HAP-1 (cell line): ENCODE data around the gene UVSSA.
A peak's percentile ranks its signal among the peaks of the same experiment; 100 is the strongest.
"Not testable (repeated sequence)": the region's sequence is repeated elsewhere in the genome, so short reads cannot be mapped to it uniquely, and the experiment has no call there.

Experiments used
- DNase-seq, 2 experiments: peaks; one replicate each; pipeline ENCODE4 v3.0.0-alpha.2; 2016 to 2020; ENCODE audit warnings: low spot score in 2 of 2
- H3K27me3 ChIP-seq: fragments of 250-450 bp; sonication (Bioruptor Pico); 2 replicates; pipeline ENCODE4 v1.5.1; 2020; ENCODE audit warnings: low read depth, mild to moderate bottlenecking, moderate library complexity
- H3K36me3 ChIP-seq: fragments of 250-450 bp; sonication (Bioruptor Pico); replicated peaks from 2 replicates; pipeline ENCODE4 v1.5.1; 2020; ENCODE audit warnings: mild to moderate bottlenecking
- H3K4me1 ChIP-seq: fragments of 250-450 bp; sonication (Bioruptor Pico); 2 replicates; pipeline ENCODE4 v1.5.1; 2020; ENCODE audit warnings: mild to moderate bottlenecking
- H3K4me3 ChIP-seq: fragments of 250-450 bp; sonication (Bioruptor Pico); 2 replicates; pipeline ENCODE4 v1.5.1; 2020; ENCODE audit warnings: mild to moderate bottlenecking, moderate library complexity
- H3K9me3 ChIP-seq: fragments of 250-450 bp; sonication (Bioruptor Pico); 2 replicates; pipeline ENCODE4 v1.5.1; 2020; ENCODE audit warnings: mild to moderate bottlenecking, moderate library complexity
- in situ Hi-C: fragments of 300-500 bp; cut with MboI; formaldehyde crosslinking; loops from 3 replicates; pipeline ENCODE4 v1.14.3; 2020; ENCODE audit warnings: low sequenced_read_pairs, inconsistent platforms, mixed read lengths

Gene UVSSA

DNA sequence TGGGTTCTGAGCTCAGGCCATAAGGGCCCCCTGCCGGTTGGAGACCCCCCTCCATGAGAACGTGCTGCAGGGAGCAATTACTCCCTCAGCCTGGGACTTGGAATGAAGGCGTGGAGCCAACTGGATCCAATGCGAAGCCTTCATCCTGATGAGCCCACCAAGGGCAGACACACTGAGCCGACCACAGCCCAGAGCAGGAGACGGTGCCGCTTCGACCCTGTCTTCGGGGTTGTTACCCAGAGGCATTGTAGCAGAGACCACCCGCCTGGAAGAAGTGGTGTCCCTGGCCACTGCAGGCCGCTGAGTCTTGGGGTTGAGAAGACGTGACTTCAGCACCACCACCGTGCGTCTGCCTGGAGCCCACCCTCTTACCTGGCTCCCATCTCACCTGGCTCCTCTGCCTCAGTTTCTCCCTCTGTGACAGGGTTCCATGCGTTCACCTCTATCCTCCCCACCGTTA, 66.2 kb downstream of the UVSSA start:
- H3K27me3 ChIP-seq = peaks cover 6% of the 10 kb centered on the region
- no peaks in the 10 kb centered on the region for H3K4me1 ChIP-seq
- in situ Hi-C loops = no loop called here
- no peaks in the 10 kb centered on the region for H3K9me3 ChIP-seq
- H3K4me3 ChIP-seq = no peak overlapping the region
- DNase-seq = no peak
- no peaks in the 10 kb centered on the region for H3K36me3 ChIP-seq

DNA sequence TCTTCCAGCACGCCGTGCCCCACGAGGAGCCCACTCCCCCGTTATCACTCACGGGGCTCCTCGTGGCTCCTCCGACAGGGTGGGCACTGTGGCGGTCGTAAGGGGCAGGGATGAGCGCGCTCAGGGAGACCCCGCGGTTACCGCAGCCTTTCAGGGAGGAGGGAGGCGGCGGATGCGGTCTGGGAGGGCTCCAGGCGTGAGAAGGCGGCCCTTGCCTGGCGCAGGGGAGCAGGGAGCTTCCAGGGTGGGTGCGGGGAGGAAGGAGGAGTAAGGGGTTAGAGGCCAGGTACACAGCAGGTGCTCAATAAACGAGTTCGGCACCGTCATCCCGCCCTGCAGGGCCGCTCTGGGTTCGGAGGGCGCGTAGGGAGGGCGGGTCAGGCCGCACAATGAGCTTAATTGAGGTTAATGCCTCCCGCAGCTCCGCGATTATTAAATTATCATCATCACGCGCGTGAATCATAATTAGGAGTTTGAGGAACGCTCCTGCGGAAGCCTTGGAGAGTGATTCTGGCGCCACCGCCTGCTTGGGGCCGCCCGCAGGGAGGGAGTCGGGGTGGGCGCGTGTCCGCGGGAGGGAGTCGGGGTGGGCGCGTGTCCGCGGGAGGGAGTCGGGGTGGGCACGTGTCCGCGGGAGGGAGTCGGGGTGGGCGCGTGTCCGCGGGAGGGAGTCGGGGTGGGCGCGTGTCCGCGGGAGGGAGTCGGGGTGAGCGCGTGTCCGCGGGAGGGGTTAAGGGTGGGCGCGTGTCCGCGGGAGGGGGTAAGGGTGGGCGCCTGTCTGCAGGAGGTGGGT, 66.9 kb downstream of the UVSSA start:
- in situ Hi-C loops = no loop called here
- no peak overlapping the region for H3K4me3 ChIP-seq
- no peaks in the 10 kb centered on the region for H3K4me1 ChIP-seq
- H3K27me3 ChIP-seq = peaks cover 5% of the 10 kb centered on the region
- H3K36me3 ChIP-seq = no peaks in the 10 kb centered on the region
- H3K9me3 ChIP-seq = no peaks in the 10 kb centered on the region
- no peak for DNase-seq

DNA sequence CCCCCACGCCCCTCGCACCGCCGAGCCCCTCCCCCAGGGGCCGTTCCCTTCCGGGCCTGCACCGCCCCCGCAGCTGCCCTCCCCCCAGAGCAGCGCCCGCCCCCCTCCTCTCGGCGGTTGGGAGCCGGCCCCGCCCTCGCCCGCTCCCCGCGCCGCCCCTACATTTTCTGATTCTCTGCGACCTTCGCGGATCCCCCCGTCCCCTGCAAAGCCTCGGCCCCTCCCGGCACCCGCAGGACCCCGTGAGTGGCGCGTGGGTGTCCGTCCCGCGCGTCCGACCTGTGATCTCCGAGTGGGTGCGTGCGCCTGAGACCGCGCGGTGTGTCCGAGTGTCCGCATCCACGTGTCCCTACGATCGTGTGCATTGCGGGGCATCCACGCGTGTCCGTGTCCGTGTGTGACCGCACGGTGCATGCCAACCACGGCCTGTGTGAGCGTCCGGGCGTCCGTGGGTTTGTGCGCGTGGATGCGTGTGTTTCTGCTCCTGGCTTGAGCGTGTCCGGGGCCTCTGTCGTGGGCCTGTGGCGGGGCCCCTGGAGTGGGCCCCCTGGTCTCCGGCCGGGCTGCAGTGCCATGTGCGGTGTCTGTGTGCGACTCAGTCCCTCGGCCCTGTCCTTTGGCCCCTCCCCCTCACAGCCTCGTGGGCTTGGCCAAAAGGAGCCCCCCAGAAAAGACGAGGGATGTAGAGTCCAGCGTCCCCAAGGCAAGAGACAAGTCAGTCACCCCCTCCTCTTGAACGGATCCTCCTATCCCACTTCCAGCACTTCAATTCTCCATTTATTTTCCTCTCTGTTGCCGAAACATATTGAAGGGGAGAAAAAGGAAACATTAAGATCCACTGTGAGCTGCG, 68.0 kb downstream of the UVSSA start:
- H3K4me1 ChIP-seq = no peaks in the 10 kb centered on the region
- no peak overlapping the region for H3K4me3 ChIP-seq
- DNase-seq = no peak

DNA sequence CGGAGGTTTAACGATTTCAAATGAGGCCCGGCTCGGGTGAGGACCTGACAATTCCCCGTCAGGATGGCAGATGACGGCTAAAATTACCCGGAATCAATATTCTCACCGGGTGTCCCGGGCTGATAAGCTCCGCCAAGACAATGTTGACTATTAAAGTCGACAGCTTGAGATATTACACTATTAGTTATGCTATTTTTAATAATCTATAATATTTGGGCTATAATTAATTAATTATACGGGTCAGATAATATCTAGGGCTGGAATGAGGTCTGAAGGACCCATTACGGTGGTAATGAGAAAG, 68.6 kb downstream of the UVSSA start:
- Histone ChIP-seq H3K27me3 (peaks cover 8% of the 10 kb centered on the region), H3K4me1 (no peaks in the 10 kb centered on the region), H3K9me3 (no peaks in the 10 kb centered on the region), H3K36me3 (no peaks in the 10 kb centered on the region), H3K4me3 (no peak overlapping the region)
- DNase-seq = no peak
- in situ Hi-C loops = no loop called here

More for the DNA sequence above, 68.0 kb downstream of the UVSSA start:
- Histone ChIP-seq H3K9me3 (no peaks in the 10 kb centered on the region), H3K27me3 (peaks cover 6% of the 10 kb centered on the region; the same call in 1 of the 2 replicates), H3K36me3 (no peaks in the 10 kb centered on the region)
- in situ Hi-C loops = no loop called here

DNA sequence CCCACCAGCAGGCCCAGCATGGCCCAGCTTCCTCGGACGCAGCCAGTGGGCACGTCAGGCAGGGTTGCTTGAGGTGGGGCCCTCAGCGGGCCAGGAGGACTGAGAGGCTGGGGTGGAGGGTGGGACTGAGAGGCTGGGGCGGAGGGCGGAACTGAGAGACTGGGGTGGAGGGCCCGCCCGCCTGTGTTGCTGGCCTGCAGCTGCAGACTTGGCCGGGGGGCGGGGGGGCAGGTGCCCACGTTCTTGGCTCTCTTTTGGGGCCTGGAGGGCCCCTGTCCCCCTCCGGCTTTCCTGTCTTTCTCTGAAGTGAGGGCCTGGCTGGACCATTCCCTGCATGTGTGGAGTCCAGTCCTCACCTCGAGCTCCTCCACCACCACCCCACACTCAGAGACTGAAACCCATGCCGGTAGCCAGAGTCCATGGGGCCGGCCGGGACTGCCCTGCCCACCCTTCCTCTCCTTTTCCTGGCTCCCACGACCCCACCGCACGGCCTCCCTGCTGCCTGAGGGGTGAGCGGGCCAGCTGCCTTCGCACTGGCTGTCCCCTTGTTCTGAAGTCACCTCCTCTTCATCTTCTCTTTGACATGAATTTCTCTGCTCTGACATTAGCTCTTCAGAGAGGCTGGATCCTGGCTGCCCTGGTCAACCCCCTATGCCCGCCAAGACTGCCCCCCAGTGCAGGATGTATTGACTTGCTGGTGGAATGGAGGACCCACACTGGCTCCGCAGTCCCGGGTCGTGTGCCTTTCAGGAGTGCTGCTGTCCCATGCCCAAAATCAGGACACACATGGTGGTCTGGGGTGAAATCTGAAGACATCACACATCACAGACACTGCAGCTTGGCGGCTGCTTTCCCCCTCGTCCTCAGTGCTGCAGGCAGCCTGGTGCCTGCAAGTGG, 69.3 kb downstream of the UVSSA start:
- in situ Hi-C loops = no loop called here
- no peak for DNase-seq

DNA sequence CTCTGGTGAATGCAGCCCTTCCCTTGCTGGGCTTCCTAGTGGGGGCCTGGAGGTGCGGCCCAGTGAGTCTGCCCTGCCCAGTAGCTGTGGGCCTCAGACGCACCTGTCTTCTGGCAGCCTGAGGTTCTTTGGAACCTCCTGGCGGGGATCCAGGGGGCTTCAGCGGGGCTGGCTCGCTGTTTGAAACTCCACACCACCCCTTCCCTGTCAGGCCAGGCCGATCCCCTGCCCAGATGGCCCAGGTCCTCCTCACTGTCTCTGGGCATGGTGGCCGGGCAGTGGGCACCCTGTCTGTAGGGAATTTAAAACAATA, 69.9 kb downstream of the UVSSA start:
- H3K4me3 ChIP-seq = no peak overlapping the region
- DNase-seq = no peak
- peaks cover 12% of the 10 kb centered on the region for H3K27me3 ChIP-seq
- in situ Hi-C loops = no loop called here
- no peaks in the 10 kb centered on the region for H3K36me3 ChIP-seq
- H3K4me1 ChIP-seq = no peaks in the 10 kb centered on the region
- no peaks in the 10 kb centered on the region for H3K9me3 ChIP-seq

More for the DNA sequence above, 69.3 kb downstream of the UVSSA start:
- H3K4me1 ChIP-seq = no peaks in the 10 kb centered on the region
- H3K27me3 ChIP-seq = peaks cover 12% of the 10 kb centered on the region
- no peaks in the 10 kb centered on the region for H3K36me3 ChIP-seq
- no peaks in the 10 kb centered on the region for H3K9me3 ChIP-seq
- H3K4me3 ChIP-seq = no peak overlapping the region

DNA sequence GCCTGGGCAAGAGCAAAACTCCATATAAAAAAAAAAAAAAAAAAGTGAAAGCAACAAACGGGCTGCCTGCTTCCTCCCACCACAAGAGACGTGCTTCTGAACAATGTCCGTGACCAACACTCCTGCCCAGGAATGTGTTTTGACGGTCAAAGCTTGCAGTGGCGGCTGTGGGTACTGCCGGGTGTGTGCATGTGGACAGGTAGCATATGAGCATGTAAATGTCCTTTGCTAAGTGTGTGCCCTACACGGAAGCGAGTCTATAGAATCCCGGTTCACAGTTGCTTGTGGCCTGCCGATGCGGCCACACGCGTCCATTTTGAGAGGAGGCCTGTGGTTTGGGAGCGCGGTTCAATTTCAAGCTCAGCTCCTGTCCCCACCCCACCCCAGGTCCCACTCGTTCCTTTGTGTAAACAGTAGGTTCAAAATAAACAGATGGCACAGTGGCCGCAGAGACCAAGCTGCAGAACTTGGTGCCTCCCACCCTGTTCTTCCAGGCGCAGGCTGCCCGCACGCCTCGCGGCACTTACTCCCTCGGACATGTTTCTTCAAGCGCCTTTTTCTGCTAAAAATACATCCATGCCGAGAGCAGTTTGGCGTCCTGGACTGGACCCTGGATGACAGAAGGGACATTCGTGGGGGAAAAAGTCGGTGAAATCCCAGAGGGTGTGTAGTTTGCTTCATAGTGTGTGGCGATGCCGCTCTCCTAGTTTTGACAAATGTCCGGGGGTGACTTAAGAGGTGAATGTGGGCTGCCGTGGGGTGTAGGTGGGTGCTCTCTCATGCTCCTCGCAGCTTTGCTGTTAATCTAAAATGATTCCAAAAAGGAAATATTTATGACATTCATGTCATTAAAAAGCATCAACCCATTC, 70.7 kb downstream of the UVSSA start:
- Histone ChIP-seq H3K4me1 (no peaks in the 10 kb centered on the region), H3K36me3 (no peaks in the 10 kb centered on the region), H3K27me3 (peaks cover 15% of the 10 kb centered on the region), H3K9me3 (no peaks in the 10 kb centered on the region), H3K4me3 (no peak overlapping the region)
- peak in 1 of 2 experiments; percentile 8 for DNase-seq
- in situ Hi-C loops = no loop called here

DNA sequence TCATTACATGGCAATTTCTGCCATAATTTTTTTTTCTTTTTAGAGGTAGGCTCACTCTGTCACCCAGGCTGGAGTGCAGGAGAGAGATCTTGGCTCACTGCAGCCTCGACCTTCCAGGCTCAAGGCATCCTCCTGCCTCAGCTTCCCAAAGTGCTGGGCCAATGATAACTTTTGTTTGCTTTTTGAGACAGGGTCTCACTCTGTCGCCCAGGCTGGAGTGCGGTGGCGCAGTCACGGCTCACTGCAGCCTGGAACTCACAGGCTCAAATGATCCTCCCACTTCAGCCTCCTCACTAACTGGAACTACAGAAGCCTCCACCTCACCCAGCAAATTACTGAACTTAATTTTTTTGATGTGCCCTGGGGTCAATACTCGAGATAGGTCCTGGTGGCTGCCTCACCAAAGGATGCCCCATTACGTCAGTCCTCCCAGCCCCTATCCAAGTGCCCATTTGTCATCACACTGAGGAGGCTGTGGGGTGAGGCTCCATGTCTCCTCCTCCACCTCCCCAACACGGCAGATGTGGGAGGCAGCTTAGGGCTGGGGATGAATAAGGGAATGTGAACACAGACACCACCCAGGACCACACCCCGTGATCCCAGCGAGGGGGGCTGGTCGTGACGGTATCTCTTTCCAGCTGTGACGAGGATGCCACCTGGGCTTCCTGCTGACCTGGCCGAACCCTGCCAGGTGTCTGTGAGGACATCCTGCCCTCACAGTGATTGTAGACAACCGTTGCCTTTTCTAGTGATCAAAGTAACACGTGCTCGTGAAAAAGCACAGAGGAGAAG, 71.7 kb downstream of the UVSSA start:
- no peak overlapping the region for H3K4me3 ChIP-seq
- no peaks in the 10 kb centered on the region for H3K9me3 ChIP-seq
- no peaks in the 10 kb centered on the region for H3K4me1 ChIP-seq
- no peaks in the 10 kb centered on the region for H3K36me3 ChIP-seq
- in situ Hi-C loops = no loop called here
- no peak for DNase-seq
- peaks cover 21% of the 10 kb centered on the region for H3K27me3 ChIP-seq

DNA sequence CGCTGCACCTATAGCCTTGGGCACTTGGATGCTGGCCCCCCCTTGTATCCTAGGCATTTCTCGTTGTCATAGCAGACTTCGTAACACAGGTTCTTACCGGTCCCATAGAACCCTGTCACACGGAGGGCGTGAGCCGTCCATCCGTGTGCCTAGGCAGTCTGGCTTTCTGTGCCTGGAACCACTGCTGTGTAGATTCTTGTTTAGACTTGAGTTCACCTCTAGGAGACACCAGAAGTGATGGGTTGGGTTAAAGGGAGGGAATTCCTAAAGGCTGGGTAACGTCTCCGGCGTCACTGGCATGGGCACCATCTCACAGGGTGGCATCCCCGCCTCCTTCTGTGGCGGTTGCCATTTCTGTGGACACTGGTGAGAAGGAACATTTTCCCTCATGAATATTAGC, 72.7 kb downstream of the UVSSA start:
- in situ Hi-C loops = no loop called here
- H3K4me1 ChIP-seq = no peaks in the 10 kb centered on the region
- no peak for DNase-seq
- H3K36me3 ChIP-seq = no peaks in the 10 kb centered on the region
- no peak overlapping the region for H3K4me3 ChIP-seq
- peaks cover 25% of the 10 kb centered on the region for H3K27me3 ChIP-seq
- H3K9me3 ChIP-seq = no peaks in the 10 kb centered on the region

DNA sequence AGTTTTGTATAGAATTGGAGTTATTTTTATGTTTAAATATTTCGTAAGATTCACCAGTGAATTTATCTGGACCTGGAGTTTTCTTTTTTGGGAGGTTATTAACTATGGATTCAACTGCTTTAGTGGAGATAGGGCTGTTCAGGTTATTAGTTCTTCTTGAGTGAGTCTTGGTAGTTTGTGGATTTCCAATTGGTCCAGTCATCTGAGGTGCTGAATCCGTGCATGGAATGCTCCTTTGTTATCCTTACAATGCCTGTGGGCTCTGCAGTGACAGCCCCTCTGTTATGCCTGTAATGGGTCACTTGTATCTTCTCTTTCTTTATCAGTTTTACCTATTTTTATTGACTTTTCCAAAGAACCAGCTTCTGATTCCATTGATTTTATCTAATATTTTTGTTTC, 74.6 kb downstream of the UVSSA start:
- no peaks in the 10 kb centered on the region for H3K4me1 ChIP-seq
- no peaks in the 10 kb centered on the region for H3K9me3 ChIP-seq
- no peak for DNase-seq
- H3K27me3 ChIP-seq = peaks cover 29% of the 10 kb centered on the region
- H3K36me3 ChIP-seq = no peaks in the 10 kb centered on the region
- H3K4me3 ChIP-seq = no peak overlapping the region
- in situ Hi-C loops = no loop called here

DNA sequence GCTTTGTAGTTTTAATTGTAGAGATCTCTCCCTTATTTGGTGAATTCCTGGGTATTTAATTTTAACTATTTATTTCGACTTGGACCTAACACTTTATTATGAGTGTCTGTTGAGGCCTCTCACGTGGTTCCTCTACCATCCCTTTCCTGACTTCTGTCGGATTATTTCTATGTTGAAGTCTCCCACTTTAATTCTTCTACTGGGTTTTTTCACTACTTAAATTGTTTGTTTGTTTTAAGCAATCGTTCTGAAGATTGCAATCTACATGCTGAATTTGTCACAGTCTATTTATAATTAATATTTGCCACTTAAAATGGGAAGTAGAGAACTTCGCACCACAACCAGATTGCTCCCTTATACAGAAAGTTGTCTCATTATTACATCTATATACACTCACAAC, 80.0 kb downstream of the UVSSA start:
- H3K4me3 ChIP-seq = no peak overlapping the region
- H3K9me3 ChIP-seq = no peaks in the 10 kb centered on the region
- DNase-seq = no peak
- H3K36me3 ChIP-seq = no peaks in the 10 kb centered on the region
- H3K4me1 ChIP-seq = no peaks in the 10 kb centered on the region
- peaks cover 23% of the 10 kb centered on the region for H3K27me3 ChIP-seq
- in situ Hi-C loops = no loop called here

DNA sequence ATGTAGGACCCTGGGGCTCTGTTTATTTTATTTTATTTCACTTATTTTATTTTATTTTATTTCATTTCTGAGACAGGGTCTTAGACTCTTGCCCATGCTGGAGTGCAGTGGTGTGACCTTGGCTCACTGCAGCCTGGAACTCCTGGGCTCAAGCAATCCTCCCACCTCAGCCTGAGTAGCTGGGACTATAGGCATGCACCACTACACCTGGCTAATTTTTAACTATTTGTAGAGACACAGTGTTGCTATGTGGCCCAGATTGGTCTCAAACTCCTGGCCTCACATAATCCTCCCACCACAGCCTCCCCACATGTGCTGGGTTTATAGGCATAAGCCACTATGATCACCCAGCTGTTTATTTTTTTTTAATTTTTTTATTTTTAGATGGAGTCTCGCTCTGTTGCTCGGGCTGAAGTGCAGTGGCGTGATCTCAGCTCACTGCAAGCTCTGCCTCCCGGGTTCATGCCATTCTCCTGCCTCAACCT, 96.7 kb downstream of the UVSSA start:
- H3K9me3 ChIP-seq, DNase-seq, H3K36me3 ChIP-seq, H3K4me1 ChIP-seq, H3K27me3 ChIP-seq, in situ Hi-C loops, H3K4me3 ChIP-seq: not testable (repeated sequence)
